Measurements from ENCODE around the gene IGFALS.

Gene IGFALS

DNA sequence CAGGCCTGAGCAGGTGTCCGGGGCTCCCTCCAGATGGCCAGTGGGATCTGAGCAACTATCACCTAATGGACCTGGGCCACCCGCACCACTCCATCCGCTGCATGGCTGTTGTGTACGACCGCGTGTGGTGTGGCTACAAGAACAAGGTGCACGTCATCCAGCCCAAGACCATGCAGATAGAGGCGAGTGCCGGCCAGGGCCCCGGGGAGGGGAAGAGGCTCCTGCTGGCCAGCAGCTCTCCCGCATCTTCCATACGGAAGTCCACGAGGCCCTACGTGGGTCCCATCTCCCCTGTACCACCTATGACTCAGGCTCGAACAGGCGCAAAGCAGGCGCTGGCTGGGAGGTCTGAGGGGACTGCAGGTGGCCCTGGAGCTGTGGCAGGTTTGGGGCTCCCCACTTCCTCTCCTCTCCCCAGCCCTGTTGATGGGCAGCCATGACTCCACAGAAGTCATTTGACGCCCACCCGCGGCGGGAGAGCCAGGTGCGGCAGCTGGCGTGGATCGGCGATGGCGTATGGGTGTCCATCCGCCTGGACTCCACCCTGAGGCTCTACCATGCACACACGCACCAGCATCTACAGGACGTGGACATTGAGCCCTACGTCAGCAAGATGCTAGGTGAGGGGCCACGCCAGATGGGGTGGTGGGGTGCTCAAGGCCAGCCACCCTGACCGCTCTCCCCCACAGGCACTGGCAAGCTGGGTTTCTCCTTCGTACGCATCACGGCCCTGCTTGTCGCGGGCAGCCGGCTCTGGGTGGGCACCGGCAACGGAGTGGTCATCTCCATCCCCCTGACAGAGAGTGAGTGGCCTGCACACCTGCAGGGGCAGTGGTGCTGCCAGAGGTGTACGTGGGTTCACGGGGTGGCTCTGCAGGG, 26.1 kb downstream of the IGFALS start:
- H3K27me3 ChIP-seq (ENCODE audit: insufficient read depth, low read length, poor library complexity), result no peaks in the 10 kb centered on the region
- H3K79me2 ChIP-seq (ENCODE audit: insufficient read depth, low read length), result peaks cover 10% of the 10 kb centered on the region
- H3K9ac ChIP-seq (ENCODE audit: low read depth, low read length), result no peak overlapping the region
- TF ChIP-seq, protein P1, sequence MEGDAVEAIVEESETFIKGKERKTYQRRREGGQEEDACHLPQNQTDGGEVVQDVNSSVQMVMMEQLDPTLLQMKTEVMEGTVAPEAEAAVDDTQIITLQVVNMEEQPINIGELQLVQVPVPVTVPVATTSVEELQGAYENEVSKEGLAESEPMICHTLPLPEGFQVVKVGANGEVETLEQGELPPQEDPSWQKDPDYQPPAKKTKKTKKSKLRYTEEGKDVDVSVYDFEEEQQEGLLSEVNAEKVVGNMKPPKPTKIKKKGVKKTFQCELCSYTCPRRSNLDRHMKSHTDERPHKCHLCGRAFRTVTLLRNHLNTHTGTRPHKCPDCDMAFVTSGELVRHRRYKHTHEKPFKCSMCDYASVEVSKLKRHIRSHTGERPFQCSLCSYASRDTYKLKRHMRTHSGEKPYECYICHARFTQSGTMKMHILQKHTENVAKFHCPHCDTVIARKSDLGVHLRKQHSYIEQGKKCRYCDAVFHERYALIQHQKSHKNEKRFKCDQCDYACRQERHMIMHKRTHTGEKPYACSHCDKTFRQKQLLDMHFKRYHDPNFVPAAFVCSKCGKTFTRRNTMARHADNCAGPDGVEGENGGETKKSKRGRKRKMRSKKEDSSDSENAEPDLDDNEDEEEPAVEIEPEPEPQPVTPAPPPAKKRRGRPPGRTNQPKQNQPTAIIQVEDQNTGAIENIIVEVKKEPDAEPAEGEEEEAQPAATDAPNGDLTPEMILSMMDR (IDR thresholded peaks at IDR 0.05; ENCODE audit: borderline replicate concordance, extremely low read depth, low read length, poor library complexity, severe bottlenecking), result no peak
- no peak for TF ChIP-seq EZH2 (IDR thresholded peaks at IDR 0.05; ENCODE audit: borderline replicate concordance, low read depth, low read length, severe bottlenecking)
- no peak overlapping the region for H3K4me3 ChIP-seq (ENCODE audit: low read depth in 1 of 2, low read length in 2 of 2)
- no peaks in the 10 kb centered on the region for H3K9me3 ChIP-seq (ENCODE audit: insufficient read depth, low read length, severe bottlenecking)
- peaks cover 14% of the 10 kb centered on the region; the same call in 1 of the 2 replicates for H4K20me1 ChIP-seq (ENCODE audit: insufficient read depth, low read length)
- H3K27ac ChIP-seq (ENCODE audit: low read length), result no peak overlapping the region
- H3K36me3 ChIP-seq (ENCODE audit: insufficient read depth, low read length), result peaks cover 85% of the 10 kb centered on the region
- ATAC-seq (ENCODE audit: insufficient read depth, low read depth), result no peak
- H2AFZ ChIP-seq (ENCODE audit: low read depth, low read length), result no peak overlapping the region
- peaks cover 11% of the 10 kb centered on the region for H3K4me1 ChIP-seq (ENCODE audit: insufficient read depth, low read length)
- no peak overlapping the region for H3K4me2 ChIP-seq (ENCODE audit: insufficient read depth, low read length)
- DNase-seq, result no peak

DNA sequence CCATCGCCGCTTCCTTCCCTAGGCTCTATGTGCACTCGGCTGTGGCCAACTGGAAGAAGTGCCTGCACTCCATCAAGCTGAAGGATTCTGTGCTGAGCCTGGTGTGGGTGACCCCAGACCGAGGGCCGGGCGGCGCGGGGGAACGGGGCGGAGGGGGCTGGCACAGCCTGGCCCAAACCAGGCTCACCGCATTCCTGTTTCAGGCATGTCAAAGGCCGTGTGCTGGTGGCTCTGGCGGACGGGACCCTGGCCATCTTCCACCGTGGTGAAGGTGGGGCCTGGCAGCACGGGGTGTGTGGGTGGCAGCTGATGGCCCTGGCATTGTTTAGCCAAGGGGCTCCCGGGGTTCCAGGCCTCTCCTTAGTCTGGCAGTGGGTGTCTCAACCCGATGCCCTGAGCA, 26.8 kb downstream of the IGFALS start:
- no peak overlapping the region for H3K4me3 ChIP-seq (ENCODE audit: low read depth in 1 of 2, low read length in 2 of 2)
- no peak for DNase-seq
- H3K79me2 ChIP-seq (ENCODE audit: insufficient read depth, low read length), result peaks cover 3% of the 10 kb centered on the region
- no peak overlapping the region for H3K4me2 ChIP-seq (ENCODE audit: insufficient read depth, low read length)
- H3K27me3 ChIP-seq (ENCODE audit: insufficient read depth, low read length, poor library complexity), result no peaks in the 10 kb centered on the region
- no peak overlapping the region for H2AFZ ChIP-seq (ENCODE audit: low read depth, low read length)
- H3K9ac ChIP-seq (ENCODE audit: low read depth, low read length), result no peak overlapping the region
- no peaks in the 10 kb centered on the region for H3K9me3 ChIP-seq (ENCODE audit: insufficient read depth, low read length, severe bottlenecking)
- no peak overlapping the region for H3K27ac ChIP-seq (ENCODE audit: low read length)
- no peak for TF ChIP-seq EZH2 (IDR thresholded peaks at IDR 0.05; ENCODE audit: borderline replicate concordance, low read depth, low read length, severe bottlenecking)
- TF ChIP-seq, protein P1 (IDR thresholded peaks at IDR 0.05; ENCODE audit: borderline replicate concordance, extremely low read depth, low read length, poor library complexity, severe bottlenecking), result no peak
- peaks cover 4% of the 10 kb centered on the region for H3K4me1 ChIP-seq (ENCODE audit: insufficient read depth, low read length)
- H3K36me3 ChIP-seq (ENCODE audit: insufficient read depth, low read length), result peaks cover 86% of the 10 kb centered on the region
- no peak for ATAC-seq (ENCODE audit: insufficient read depth, low read depth)
- peaks cover 14% of the 10 kb centered on the region; the same call in 1 of the 2 replicates for H4K20me1 ChIP-seq (ENCODE audit: insufficient read depth, low read length)

GRCh38 chr16:1766231-1766630, 27.3 kb downstream of the IGFALS start:
- ATAC-seq (ENCODE audit: insufficient read depth, low read depth) (no peak), DNase-seq (no peak)
- Histone ChIP-seq H2AFZ (ENCODE audit: low read depth, low read length) (no peak overlapping the region), H4K20me1 (ENCODE audit: insufficient read depth, low read length) (peaks cover 14% of the 10 kb centered on the region; the same call in 1 of the 2 replicates), H3K4me2 (ENCODE audit: insufficient read depth, low read length) (no peak overlapping the region), H3K9me3 (ENCODE audit: insufficient read depth, low read length, severe bottlenecking) (no peaks in the 10 kb centered on the region), H3K4me3 (ENCODE audit: low read depth in 1 of 2, low read length in 2 of 2) (no peak overlapping the region), H3K4me1 (ENCODE audit: insufficient read depth, low read length) (peaks cover under 1% of the 10 kb centered on the region; the same call in 1 of the 2 replicates), H3K27ac (ENCODE audit: low read length) (no peak overlapping the region), H3K27me3 (ENCODE audit: insufficient read depth, low read length, poor library complexity) (no peaks in the 10 kb centered on the region), H3K36me3 (ENCODE audit: insufficient read depth, low read length) (peaks cover 89% of the 10 kb centered on the region), H3K79me2 (ENCODE audit: insufficient read depth, low read length) (no peaks in the 10 kb centered on the region), H3K9ac (ENCODE audit: low read depth, low read length) (no peak overlapping the region)
- no peak for TF ChIP-seq EZH2 (IDR thresholded peaks at IDR 0.05; ENCODE audit: borderline replicate concordance, low read depth, low read length, severe bottlenecking)

GRCh38 chr16:1765826-1766225, 27.7 kb downstream of the IGFALS start:
- TF ChIP-seq, protein P1 (IDR thresholded peaks at IDR 0.05; ENCODE audit: borderline replicate concordance, extremely low read depth, low read length, poor library complexity, severe bottlenecking), result no peak
- no peak for TF ChIP-seq EZH2 (IDR thresholded peaks at IDR 0.05; ENCODE audit: borderline replicate concordance, low read depth, low read length, severe bottlenecking)
- H2AFZ ChIP-seq (ENCODE audit: low read depth, low read length), result no peak overlapping the region
- H4K20me1 ChIP-seq (ENCODE audit: insufficient read depth, low read length), result peaks cover 14% of the 10 kb centered on the region; the same call in 1 of the 2 replicates
- no peaks in the 10 kb centered on the region; the same call in 1 of the 2 replicates for H3K4me1 ChIP-seq (ENCODE audit: insufficient read depth, low read length)
- H3K27ac ChIP-seq (ENCODE audit: low read length), result no peak overlapping the region
- H3K4me2 ChIP-seq (ENCODE audit: insufficient read depth, low read length), result no peak overlapping the region
- ATAC-seq (ENCODE audit: insufficient read depth, low read depth) (no peak), DNase-seq (no peak)
- H3K36me3 ChIP-seq (ENCODE audit: insufficient read depth, low read length), result peaks cover 93% of the 10 kb centered on the region
- H3K27me3 ChIP-seq (ENCODE audit: insufficient read depth, low read length, poor library complexity), result no peaks in the 10 kb centered on the region
- no peak overlapping the region for H3K4me3 ChIP-seq (ENCODE audit: low read depth in 1 of 2, low read length in 2 of 2)
- H3K79me2 ChIP-seq (ENCODE audit: insufficient read depth, low read length), result no peaks in the 10 kb centered on the region
- no peaks in the 10 kb centered on the region for H3K9me3 ChIP-seq (ENCODE audit: insufficient read depth, low read length, severe bottlenecking)
- H3K9ac ChIP-seq (ENCODE audit: low read depth, low read length), result no peak overlapping the region
